ENCODE data around the gene PCDHGA4. TPM values are rescaled to one million over a fixed set of nuclear protein-coding genes. Genes with fewer than 3 reads are reported as not detected.
"Not testable (repeated sequence)": the region's sequence is repeated elsewhere in the genome, so short reads cannot be mapped to it uniquely, and the experiment has no call there.

Gene PCDHGA4
- total and polyA plus RNA-seq, 8 donors: 2.1 to 3.4 (median 2.8) TPM

DNA sequence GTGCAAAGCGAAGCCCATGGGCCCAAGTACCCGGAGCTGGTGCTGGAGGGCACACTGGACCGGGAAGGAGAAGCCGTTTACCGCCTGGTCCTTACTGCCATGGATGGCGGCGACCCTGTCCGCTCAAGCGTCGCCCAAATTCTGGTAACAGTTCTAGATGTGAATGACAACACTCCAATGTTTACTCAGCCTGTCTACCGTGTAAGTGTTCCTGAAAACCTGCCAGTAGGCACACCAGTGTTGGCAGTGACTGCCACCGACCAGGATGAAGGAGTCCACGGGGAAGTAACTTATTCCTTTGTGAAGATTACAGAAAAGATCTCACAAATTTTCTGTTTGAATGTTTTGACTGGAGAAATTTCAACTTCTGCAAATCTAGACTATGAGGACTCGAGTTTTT is 19.8 kb downstream of the PCDHGA4 start:
- intact Hi-C loops (cut with DNase I): no loop called here
- Histone ChIP-seq H3K27me3 (peaks cover 9 to 91% of the 10 kb centered on the region in 2 donors), H3K4me1 (no peaks in the 10 kb centered on the region), H3K4me3 (no peak overlapping the region), H3K27ac (no peak overlapping the region), H3K9me3 (peaks cover 3 to 90% of the 10 kb centered on the region in 2 donors), H3K36me3 (no peaks in the 10 kb centered on the region)
- ATAC-seq (no peak), DNase-seq (no peak)
- TF ChIP-seq, protein P1, sequence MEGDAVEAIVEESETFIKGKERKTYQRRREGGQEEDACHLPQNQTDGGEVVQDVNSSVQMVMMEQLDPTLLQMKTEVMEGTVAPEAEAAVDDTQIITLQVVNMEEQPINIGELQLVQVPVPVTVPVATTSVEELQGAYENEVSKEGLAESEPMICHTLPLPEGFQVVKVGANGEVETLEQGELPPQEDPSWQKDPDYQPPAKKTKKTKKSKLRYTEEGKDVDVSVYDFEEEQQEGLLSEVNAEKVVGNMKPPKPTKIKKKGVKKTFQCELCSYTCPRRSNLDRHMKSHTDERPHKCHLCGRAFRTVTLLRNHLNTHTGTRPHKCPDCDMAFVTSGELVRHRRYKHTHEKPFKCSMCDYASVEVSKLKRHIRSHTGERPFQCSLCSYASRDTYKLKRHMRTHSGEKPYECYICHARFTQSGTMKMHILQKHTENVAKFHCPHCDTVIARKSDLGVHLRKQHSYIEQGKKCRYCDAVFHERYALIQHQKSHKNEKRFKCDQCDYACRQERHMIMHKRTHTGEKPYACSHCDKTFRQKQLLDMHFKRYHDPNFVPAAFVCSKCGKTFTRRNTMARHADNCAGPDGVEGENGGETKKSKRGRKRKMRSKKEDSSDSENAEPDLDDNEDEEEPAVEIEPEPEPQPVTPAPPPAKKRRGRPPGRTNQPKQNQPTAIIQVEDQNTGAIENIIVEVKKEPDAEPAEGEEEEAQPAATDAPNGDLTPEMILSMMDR (IDR thresholded peaks at IDR 0.05): no peak

- H3K4me3 ChIP-seq; intact Hi-C loops (cut with DNase I); H3K27ac ChIP-seq; H3K36me3 ChIP-seq; ATAC-seq; DNase-seq; H3K4me1 ChIP-seq: not testable (repeated sequence)
- Histone ChIP-seq H3K27me3 (peaks cover 5 to 88% of the 10 kb centered on the region in 2 donors), H3K9me3 (peaks cover 3 to 88% of the 10 kb centered on the region in 2 donors)
Observed at GRCh38 chr5:141375444-141376155, 20.8 kb downstream of the PCDHGA4 start.

- Histone ChIP-seq H3K4me1 (no peaks in the 10 kb centered on the region), H3K27ac (no peak within 1 kb of the TSS), H3K4me3 (no peak within 1 kb of the TSS), H3K9me3 (peaks cover 0 to 91% of the 10 kb centered on the region in 2 donors), H3K36me3 (no peaks in the 10 kb centered on the region), H3K27me3 (peaks cover 14 to 86% of the 10 kb centered on the region in 2 donors)
- DNase-seq (no peak), ATAC-seq (no peak)
- intact Hi-C loops (cut with DNase I): no loop called here
- TF ChIP-seq, protein P1 (IDR thresholded peaks at IDR 0.05): no peak
Observed at GRCh38 chr5:141382469-141383294, 27.9 kb downstream of the PCDHGA4 start, which contains the start of gene PCDHGA7. PCDHGA7 (plus strand) TSS chr5:141382742; CDS start chr5:141382900, 158 bp downstream.

DNA sequence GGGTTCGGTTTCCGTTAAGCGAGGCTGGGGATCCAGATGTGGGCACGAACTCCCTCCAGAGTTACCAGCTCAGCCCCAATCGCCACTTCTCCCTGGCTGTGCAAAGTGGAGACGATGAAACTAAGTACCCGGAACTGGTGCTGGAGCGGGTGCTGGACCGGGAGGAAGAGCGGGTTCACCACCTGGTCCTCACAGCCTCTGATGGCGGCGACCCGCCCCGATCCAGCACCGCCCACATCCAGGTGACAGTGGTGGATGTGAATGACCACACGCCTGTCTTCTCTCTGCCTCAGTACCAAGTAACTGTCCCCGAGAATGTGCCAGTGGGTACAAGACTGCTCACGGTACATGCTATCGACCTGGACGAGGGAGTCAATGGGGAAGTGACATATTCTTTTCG is 28.5 kb downstream of the PCDHGA4 start:
- peaks cover 14 to 83% of the 10 kb centered on the region in 2 donors for H3K27me3 ChIP-seq
- DNase-seq: no peak
- ATAC-seq: no peak
- H3K4me3 ChIP-seq: no peak overlapping the region
- no peak overlapping the region for H3K27ac ChIP-seq
- H3K36me3 ChIP-seq: no peaks in the 10 kb centered on the region
- peaks cover 0 to 87% of the 10 kb centered on the region in 2 donors for H3K9me3 ChIP-seq
- no peaks in the 10 kb centered on the region for H3K4me1 ChIP-seq
- TF ChIP-seq, protein P1 (IDR thresholded peaks at IDR 0.05): no peak
- intact Hi-C loops (cut with DNase I): no loop called here

- Histone ChIP-seq H3K36me3 (no peaks in the 10 kb centered on the region), H3K4me1 (no peaks in the 10 kb centered on the region), H3K4me3 (no peak overlapping the region), H3K9me3 (peaks cover 0 to 91% of the 10 kb centered on the region in 2 donors), H3K27ac (no peak overlapping the region), H3K27me3 (peaks cover 14 to 90% of the 10 kb centered on the region in 2 donors)
- intact Hi-C loops (cut with DNase I): no loop called here
- TF ChIP-seq, protein P1 (IDR thresholded peaks at IDR 0.05): no peak
- no peak for ATAC-seq
- DNase-seq: no peak
Observed at GRCh38 chr5:141384471-141385267, 29.8 kb downstream of the PCDHGA4 start.
